ENCODE results near the gene DAAM1. TPM values are rescaled to one million over a fixed set of nuclear protein-coding genes. Genes with fewer than 3 reads are reported as not detected.

DAAM1 gene
- total RNA-seq, 1 experiment from 2014 or later = 11.5 TPM

- H3K27ac ChIP-seq (ENCODE audit: low read depth, low read length, poor library complexity, severe bottlenecking) = no peak overlapping the region
- no peaks in the 10 kb centered on the region for H3K36me3 ChIP-seq (ENCODE audit: insufficient read depth, low read length, poor library complexity, severe bottlenecking)
- no peaks in the 10 kb centered on the region for H3K27me3 ChIP-seq (replicated peaks; ENCODE audit: insufficient read depth, low read depth, low read length, poor library complexity)
- ChIA-PET CTCF (no interaction called here), POLR2A (ENCODE audit: low non-redundant PET) (no interaction called here)
- no TSS peak for BruUV-seq (replicated peaks)
- H3K4me1 ChIP-seq (ENCODE audit: insufficient read depth, low read length, poor library complexity, severe bottlenecking) = peaks cover 49% of the 10 kb centered on the region
- intact Hi-C loops (cut with micrococcal nuclease; ENCODE audit: unreplicated experiment) = no loop called here
- H3K4me3 ChIP-seq (ENCODE audit: low read depth, low read length, poor library complexity, severe bottlenecking) = no peak overlapping the region
- DNase-seq (ENCODE audit: low spot score) = no peak
- no peak for TF ChIP-seq EZH2 (IDR thresholded peaks at IDR 0.05; ENCODE audit: borderline replicate concordance, low read depth, low read length, poor library complexity, severe bottlenecking)
- TF ChIP-seq CTCF (conservative IDR thresholded peaks at IDR 0.05; ENCODE audit: low read depth, low read length) = no peak
- H3K9me3 ChIP-seq (ENCODE audit: low read depth, low read length, poor library complexity, severe bottlenecking) = no peaks in the 10 kb centered on the region
Observed at GRCh38 chr14:59273737-59274136, 85.3 kb downstream of the DAAM1 start.

- ChIA-PET CTCF (no interaction called here), POLR2A (ENCODE audit: low non-redundant PET) (no interaction called here)
- peak overlapping the region; percentile 57 for H3K27ac ChIP-seq (ENCODE audit: low read depth, low read length, poor library complexity, severe bottlenecking)
- no peaks in the 10 kb centered on the region for H3K9me3 ChIP-seq (ENCODE audit: low read depth, low read length, poor library complexity, severe bottlenecking)
- no TSS peak for BruUV-seq (replicated peaks)
- no peaks in the 10 kb centered on the region for H3K36me3 ChIP-seq (ENCODE audit: insufficient read depth, low read length, poor library complexity, severe bottlenecking)
- TF ChIP-seq CTCF (conservative IDR thresholded peaks at IDR 0.05; ENCODE audit: low read depth, low read length) (no peak), EZH2 (IDR thresholded peaks at IDR 0.05; ENCODE audit: borderline replicate concordance, low read depth, low read length, poor library complexity, severe bottlenecking) (no peak)
- peaks cover 46% of the 10 kb centered on the region for H3K4me1 ChIP-seq (ENCODE audit: insufficient read depth, low read length, poor library complexity, severe bottlenecking)
- no peaks in the 10 kb centered on the region for H3K27me3 ChIP-seq (replicated peaks; ENCODE audit: insufficient read depth, low read depth, low read length, poor library complexity)
- peak; percentile 31 for DNase-seq (ENCODE audit: low spot score)
- no peak overlapping the region for H3K4me3 ChIP-seq (ENCODE audit: low read depth, low read length, poor library complexity, severe bottlenecking)
- intact Hi-C loops (cut with micrococcal nuclease; ENCODE audit: unreplicated experiment) = no loop called here
Observed at GRCh38 chr14:59274991-59275391, 86.5 kb downstream of the DAAM1 start.

GRCh38 chr14:59275668-59276067 lies 87.2 kb downstream of the DAAM1 start:
- TF ChIP-seq CTCF (conservative IDR thresholded peaks at IDR 0.05; ENCODE audit: low read depth, low read length) (no peak), EZH2 (IDR thresholded peaks at IDR 0.05; ENCODE audit: borderline replicate concordance, low read depth, low read length, poor library complexity, severe bottlenecking) (no peak)
- CTCF ChIA-PET = no interaction called here
- Histone ChIP-seq H3K36me3 (ENCODE audit: insufficient read depth, low read length, poor library complexity, severe bottlenecking) (no peaks in the 10 kb centered on the region), H3K4me3 (ENCODE audit: low read depth, low read length, poor library complexity, severe bottlenecking) (no peak overlapping the region), H3K4me1 (ENCODE audit: insufficient read depth, low read length, poor library complexity, severe bottlenecking) (peaks cover 39% of the 10 kb centered on the region), H3K27ac (ENCODE audit: low read depth, low read length, poor library complexity, severe bottlenecking) (peak overlapping the region; percentile 57), H3K27me3 (replicated peaks; ENCODE audit: insufficient read depth, low read depth, low read length, poor library complexity) (no peaks in the 10 kb centered on the region), H3K9me3 (ENCODE audit: low read depth, low read length, poor library complexity, severe bottlenecking) (no peaks in the 10 kb centered on the region)
- intact Hi-C loops (cut with micrococcal nuclease; ENCODE audit: unreplicated experiment) = no loop called here
- POLR2A ChIA-PET (ENCODE audit: low non-redundant PET) = no interaction called here
- peak; percentile 43 for DNase-seq (ENCODE audit: low spot score)
- no TSS peak for BruUV-seq (replicated peaks)
